GM18907 (cell line): ENCODE data around the gene TMEM25.
"Not testable (repeated sequence)": the region's sequence is repeated elsewhere in the genome, so short reads cannot be mapped to it uniquely, and the experiment has no call there.

Source experiments
- ATAC-seq: cut with Tn5 transposase; IDR thresholded peaks from one replicate; pipeline ENCODE4 v1.9.1; 2021; ENCODE audit warnings: mild to moderate bottlenecking, moderate library complexity; ENCODE audit not compliant: unreplicated experiment

The TMEM25 gene

GRCh38 chr11:118577995-118578394 is 47.0 kb downstream of the TMEM25 start:
- ATAC-seq, result not testable (repeated sequence)

- ATAC-seq, result no peak
These were observed 50.1 kb downstream of the TMEM25 start for GRCh38 chr11:118581057-118581456.
